GM12878 (cell line): Measurements from ENCODE around the gene STX16. TPM values are rescaled to one million over a fixed set of nuclear protein-coding genes. Genes with fewer than 3 reads are reported as not detected.

Experiments used
- ATAC-seq: fragments of 200-7000 bp; cut with Tn5 transposase; 3 replicates; pipeline ENCODE4 v1.9.1; 2020; ENCODE audit warnings: mild to moderate bottlenecking, moderate library complexity
- BruUV-seq: library from RNA; stranded (reverse); fragments of 400-500 nt; replicated peaks from 2 replicates; lab custom pipeline; 2021; lab: Mats Ljungman, UMichigan
- CTCF ChIA-PET: fragments of 300-600 bp; sonication (Branson Sonifier 250); formaldehyde crosslinking; extraction: SDS; loops from one replicate; lab custom pipeline; 2021; ENCODE audit warnings: inconsistent platforms; lab: Yijun Ruan, JAX
- POLR2A ChIA-PET: fragments of 350-600 bp; formaldehyde crosslinking; extraction: SDS; loops from one replicate; lab custom pipeline; 2021; ENCODE audit warnings: inconsistent platforms; lab: Charles Lee
- RAD21 ChIA-PET: fragments of 300-600 bp; sonication (Branson Sonifier 250); formaldehyde crosslinking; loops from one replicate; lab custom pipeline; 2023; ENCODE audit warnings: antibody characterized with exemption; ENCODE audit not compliant: unreplicated experiment; lab: Charles Lee
- SMC1A ChIA-PET: fragments of 300-600 bp; sonication (Branson Sonifier 250); formaldehyde crosslinking; loops from one replicate; lab custom pipeline; 2023; ENCODE audit not compliant: unreplicated experiment, uncharacterized antibody; lab: Charles Lee
- DNase-seq: peaks from one replicate; pipeline ENCODE4 v3.0.0-alpha.2; 2011; ENCODE audit warnings: low read depth, low spot score
- FAIRE-seq: peaks from 3 replicates; lab custom pipeline; 2011; peaks lifted over from hg19 to GRCh38; lab: Jason Lieb, UNC
- H2AFZ ChIP-seq: 2 replicates; pipeline ENCODE4 v1.6.0; 2011; ENCODE audit warnings: low read depth, low read length, control low read depth; ENCODE audit not compliant: control insufficient read depth
- H3K27ac ChIP-seq: 2 replicates; pipeline ENCODE4 v1.5.1; 2011; ENCODE audit warnings: control low read depth; ENCODE audit not compliant: control insufficient read depth, insufficient read depth
- H3K27me3 ChIP-seq, 2 experiments: replicated peaks in 1 of 2; 2 replicates each; pipeline versions ENCODE4 v1.6.0 to v1.6.1; 2011; ENCODE audit warnings: low read length in 1 of 2; ENCODE audit not compliant: control insufficient read depth in 2 of 2, insufficient read depth in 2 of 2
- H3K36me3 ChIP-seq, 2 experiments: 2 replicates each; pipeline ENCODE4 v1.5.1; 2011; ENCODE audit warnings: low read length in 1 of 2; ENCODE audit not compliant: control insufficient read depth in 2 of 2, insufficient read depth in 2 of 2
- H3K4me1 ChIP-seq: 2 replicates; pipeline ENCODE4 v1.6.1; 2011; ENCODE audit warnings: mild to moderate bottlenecking, low read length, moderate library complexity, mixed read lengths; ENCODE audit not compliant: control insufficient read depth, insufficient read depth
- H3K4me2 ChIP-seq: 2 replicates; pipeline ENCODE4 v1.6.0; 2011; ENCODE audit warnings: control low read depth; ENCODE audit not compliant: control insufficient read depth, insufficient read depth
- H3K4me3 ChIP-seq: fragments of 200-600 bp; sonication (generic); 2 replicates; pipeline ENCODE4 v1.5.1; 2016
- H3K79me2 ChIP-seq: 2 replicates; pipeline ENCODE4 v1.6.0; 2011; ENCODE audit warnings: low read length; ENCODE audit not compliant: control insufficient read depth, insufficient read depth
- H3K9ac ChIP-seq: 2 replicates; pipeline ENCODE4 v1.8.0; 2011; ENCODE audit warnings: low read length, control low read depth, mixed read lengths; ENCODE audit not compliant: control insufficient read depth, insufficient read depth
- H3K9me3 ChIP-seq: replicated peaks from 3 replicates; pipeline ENCODE4 v1.5.1; 2011; ENCODE audit warnings: mild to moderate bottlenecking, low read length; ENCODE audit not compliant: control insufficient read depth, insufficient read depth
- H4K20me1 ChIP-seq: 2 replicates; pipeline ENCODE4 v1.6.0; 2011; ENCODE audit not compliant: control insufficient read depth, insufficient read depth
- CHD1 ChIP-seq: IDR thresholded peaks from 2 replicates; pipeline ENCODE4 v1.6.1; 2012; ENCODE audit warnings: low read depth, low read length, improper control_type of control experiment
- CHD4 ChIP-seq: fragments of 200-600 bp; sonication (generic); IDR thresholded peaks from 2 replicates; pipeline ENCODE4 v1.6.1; 2016; ENCODE audit warnings: mild to moderate bottlenecking
- EGR1 ChIP-seq, 2 experiments: IDR thresholded peaks; 1 replicate in 1 of 2; 2 replicates in 1 of 2; pipeline ENCODE4 v1.6.1; 2011 to 2012; ENCODE audit warnings: low read depth in 2 of 2, low read length in 2 of 2, borderline replicate concordance in 1 of 2, mild to moderate bottlenecking in 1 of 2, moderate library complexity in 1 of 2
- MEF2A ChIP-seq: IDR thresholded peaks from 2 replicates; pipeline ENCODE4 v1.6.1; 2011; ENCODE audit warnings: low read depth, mild to moderate bottlenecking, low read length, moderate library complexity; ENCODE audit not compliant: insufficient read depth
- MLLT1 ChIP-seq: fragments of 450-650 bp; IDR thresholded peaks from 2 replicates; pipeline ENCODE4 v1.6.1; 2016; ENCODE audit warnings: mild to moderate bottlenecking
- PKNOX1 ChIP-seq: fragments of 450-650 bp; IDR thresholded peaks from 2 replicates; pipeline ENCODE4 v1.6.1; 2016; ENCODE audit warnings: mild to moderate bottlenecking
- RAD21 ChIP-seq: IDR thresholded peaks from 2 replicates; pipeline ENCODE4 v1.6.1; 2011; ENCODE audit warnings: mild to moderate bottlenecking, low read depth, low read length, moderate library complexity; ENCODE audit not compliant: insufficient read depth
- RCOR1 ChIP-seq: conservative IDR thresholded peaks from 2 replicates; pipeline ENCODE4 v1.6.1; 2012; ENCODE audit warnings: low read depth, low read length, improper control_type of control experiment
- ZBTB11 ChIP-seq: fragments of 450-650 bp; formaldehyde crosslinking; IDR thresholded peaks from 2 replicates; pipeline ENCODE4 v1.5.0; 2022; ENCODE audit warnings: mild to moderate bottlenecking, missing genetic modification characterization
- WGBS: methylation state at CpG from one replicate; pipeline ENCODE4 v1.1.6; 2016; ENCODE audit warnings: low lambda C conversion rate; ENCODE audit not compliant: insufficient replicate concordance, insufficient coverage; ENCODE audit errors: missing lambda C conversion rate; 5-methylcytosine and 5-hydroxymethylcytosine counted together
- in situ Hi-C: fragments of 300-500 bp; cut with MboI; formaldehyde crosslinking; loops from 9 replicates; pipeline ENCODE4 v1.14.3; 2018; ENCODE audit warnings: mixed read lengths
- intact Hi-C: fragments of 100-400 bp; cut with micrococcal nuclease; formaldehyde crosslinking; loops from one replicate; pipeline ENCODE4 v1.14.2; 2022; ENCODE audit not compliant: unreplicated experiment
- polyA plus RNA-seq, 11 experiments: library from polyadenylated mRNA; depleted of rRNA in 4 of 11; unstranded in 6 of 11; stranded (reverse) in 5 of 11; fragments of >200 nt; fragmentation: Nextera tagmentation in 4 of 11; fragmentation: Illumina TruSeq in 1 of 11; extraction: Ambion mirVana in 4 of 11; extraction: Trizol in 1 of 11; gene quantifications; 1 replicate in 1 of 11; 2 replicates in 10 of 11; pipeline versions ENCODE4 v1.2.1 to v1.2.3, GENCODE V29; 2011 to 2016; ENCODE audit warnings: inconsistent platforms in 2 of 11, missing spikeins in 2 of 11, low read depth in 1 of 11
- total RNA-seq, 4 experiments: library from RNA; depleted of rRNA in 3 of 4; stranded (reverse); fragments of >200 nt in 3 of 4; fragmentation: Illumina TruSeq in 1 of 4; extraction: Trizol in 1 of 4; gene quantifications; 2 replicates each; pipeline versions ENCODE4 v1.2.1 to v1.2.3, GENCODE V29; 2013 to 2021

STX16 gene
- total and polyA plus RNA-seq, 10 of the 15 experiments (the other 5 are each of a cell fraction or from before 2014, with no cell fraction given), result 6.3 to 68.4 (median 35.8) TPM

GRCh38 chr20:58664883-58665282 is 13.8 kb downstream of the STX16 start:
- ATAC-seq, result no peak
- no TSS peak for BruUV-seq
- Histone ChIP-seq H3K4me3 (no peak overlapping the region), H3K27ac (no peak overlapping the region), H3K79me2 (peaks cover 33% of the 10 kb centered on the region), H2AFZ (no peak overlapping the region), H3K27me3 (no peaks in the 10 kb centered on the region), H3K36me3 (peaks cover 8 to 16% of the 10 kb centered on the region in 2 experiments), H3K4me1 (peaks cover 14% of the 10 kb centered on the region), H3K9me3 (no peaks in the 10 kb centered on the region), H3K9ac (no peak overlapping the region), H3K4me2 (no peak overlapping the region), H4K20me1 (peaks cover 5% of the 10 kb centered on the region; the same call in 1 of the 2 replicates)
- in situ Hi-C loops, result loop anchor here (25.0 kb wide), 1 partner anchor 1278 kb away; the partner anchor contains the start of gene RBM38
- intact Hi-C loops, result no loop called here
- FAIRE-seq, result no peak
- no peak for DNase-seq
- TF ChIP-seq CHD1, result no peak
- RAD21 ChIA-PET, result interaction anchor here (1.3 kb wide), 1 partner anchor 8 kb away, joined by 3 read pairs; no protein-coding TSS in a partner anchor
- SMC1A ChIA-PET, result interaction anchor here (1.1 to 1.5 kb wide), 3 partner anchors 9 to 13 kb away, joined by 3 to 7 read pairs (median 7); no protein-coding TSS in a partner anchor
- 90% methylated on average over 5 of the region's 5 CpGs for WGBS
- CTCF ChIA-PET, result interaction anchor here (0.9 to 1.4 kb wide), 3 partner anchors 9 to 430 kb away, joined by 3 to 5 read pairs (median 5); no protein-coding TSS in a partner anchor
- POLR2A ChIA-PET, result interaction anchor here (0.5 kb wide), 1 partner anchor 13 kb away, joined by 3 read pairs; no protein-coding TSS in a partner anchor

- Histone ChIP-seq H3K9me3 (no peaks in the 10 kb centered on the region), H3K79me2 (peaks cover 26% of the 10 kb centered on the region), H3K9ac (no peak overlapping the region), H2AFZ (no peak overlapping the region), H4K20me1 (peaks cover 9% of the 10 kb centered on the region), H3K4me1 (peaks cover 13% of the 10 kb centered on the region), H3K36me3 (peaks cover 11 to 18% of the 10 kb centered on the region in 2 experiments), H3K27ac (no peak overlapping the region), H3K4me2 (no peak overlapping the region), H3K4me3 (no peak overlapping the region), H3K27me3 (no peaks in the 10 kb centered on the region)
- ChIA-PET CTCF (no interaction called here), SMC1A (interaction anchor here (1.9 kb wide), 1 partner anchor 11 kb away, joined by 6 read pairs; no protein-coding TSS in a partner anchor), RAD21 (no interaction called here), POLR2A (interaction anchor here (0.6 kb wide), 1 partner anchor 70 kb away, joined by 3 read pairs; no protein-coding TSS in a partner anchor)
- WGBS, result 88% methylated on average over 11 of the region's 11 CpGs
- no peak for DNase-seq
- intact Hi-C loops, result no loop called here
- TF ChIP-seq ZBTB11 (CRISPR knock-in tag) (no peak), CHD4 (no peak), EGR1 (IDR thresholded peaks at IDR 0.05; ENCODE audit: borderline replicate concordance in 1 of 2, low read depth in 2 of 2, low read length in 2 of 2) (no peak), PKNOX1 (no peak), RCOR1 (no peak), MLLT1 (no peak), MEF2A (no peak), RAD21 (no peak)
- no peak for FAIRE-seq
- in situ Hi-C loops, result loop anchor here (25.0 kb wide), 1 partner anchor 1278 kb away; the partner anchor contains the start of gene RBM38
- ATAC-seq, result no peak
- no TSS peak for BruUV-seq
Observed at GRCh38 chr20:58665606-58666005, 14.5 kb downstream of the STX16 start.
